Measurements from ENCODE around the gene OTULIN.

- TF ChIP-seq, protein P1, sequence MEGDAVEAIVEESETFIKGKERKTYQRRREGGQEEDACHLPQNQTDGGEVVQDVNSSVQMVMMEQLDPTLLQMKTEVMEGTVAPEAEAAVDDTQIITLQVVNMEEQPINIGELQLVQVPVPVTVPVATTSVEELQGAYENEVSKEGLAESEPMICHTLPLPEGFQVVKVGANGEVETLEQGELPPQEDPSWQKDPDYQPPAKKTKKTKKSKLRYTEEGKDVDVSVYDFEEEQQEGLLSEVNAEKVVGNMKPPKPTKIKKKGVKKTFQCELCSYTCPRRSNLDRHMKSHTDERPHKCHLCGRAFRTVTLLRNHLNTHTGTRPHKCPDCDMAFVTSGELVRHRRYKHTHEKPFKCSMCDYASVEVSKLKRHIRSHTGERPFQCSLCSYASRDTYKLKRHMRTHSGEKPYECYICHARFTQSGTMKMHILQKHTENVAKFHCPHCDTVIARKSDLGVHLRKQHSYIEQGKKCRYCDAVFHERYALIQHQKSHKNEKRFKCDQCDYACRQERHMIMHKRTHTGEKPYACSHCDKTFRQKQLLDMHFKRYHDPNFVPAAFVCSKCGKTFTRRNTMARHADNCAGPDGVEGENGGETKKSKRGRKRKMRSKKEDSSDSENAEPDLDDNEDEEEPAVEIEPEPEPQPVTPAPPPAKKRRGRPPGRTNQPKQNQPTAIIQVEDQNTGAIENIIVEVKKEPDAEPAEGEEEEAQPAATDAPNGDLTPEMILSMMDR (optimal IDR thresholded peaks at IDR 0.05 in 1 of 3, IDR thresholded peaks at IDR 0.05 in 1 of 3, conservative IDR thresholded peaks at IDR 0.05 in 1 of 3; ENCODE audit: extremely low read depth in 1 of 3, insufficient read depth in 2 of 3, low read length in 3 of 3) = no peak
- no peak for TF ChIP-seq EZH2 (IDR thresholded peaks at IDR 0.05; ENCODE audit: low read length)
These were observed 37.8 kb downstream of the OTULIN start for GRCh38 chr5:14702238-14702839.
